H1 (cell line): ENCODE data around the gene PLXNB3. TPM values are rescaled to one million over a fixed set of nuclear protein-coding genes. Genes with fewer than 3 reads are reported as not detected.

Experiments used
- CTCF ChIA-PET: fragments of 300-600 bp; sonication (Branson Sonifier 250); formaldehyde crosslinking; loops from one replicate; lab custom pipeline; 2021; ENCODE audit not compliant: partially characterized antibody; lab: Charles Lee
- POLR2A ChIA-PET: fragments of 300-600 bp; sonication (Branson Sonifier 250); formaldehyde crosslinking; loops from one replicate; lab custom pipeline; 2021; ENCODE audit warnings: inconsistent platforms; ENCODE audit not compliant: partially characterized antibody; lab: Charles Lee
- DNase-seq, 2 experiments: peaks; one replicate each; pipeline versions ENCODE4 v3.0.0 to v3.0.0-alpha.2; 2010 to 2022; ENCODE audit warnings: low spot score in 2 of 2, low read depth in 1 of 2, mixed read lengths in 1 of 2
- FAIRE-seq: peaks from 2 replicates; lab custom pipeline; 2011; peaks lifted over from hg19 to GRCh38; lab: Jason Lieb, UNC
- H2AFZ ChIP-seq: 2 replicates; pipeline ENCODE4 v1.8.1; 2012; ENCODE audit warnings: low read length, inconsistent platforms
- H2AK5ac ChIP-seq: 2 replicates; pipeline ENCODE4 v1.6.1; 2013; ENCODE audit warnings: low read depth, low read length
- H2BK120ac ChIP-seq: replicated peaks from 2 replicates; pipeline ENCODE3; 2013; ENCODE audit warnings: low read depth, low read length, inconsistent platforms
- H2BK12ac ChIP-seq: 2 replicates; pipeline ENCODE4 v1.6.1; 2013; ENCODE audit warnings: low read depth, low read length
- H2BK15ac ChIP-seq: 2 replicates; pipeline ENCODE4 v1.6.1; 2013; ENCODE audit warnings: low read length
- H2BK20ac ChIP-seq: 2 replicates; pipeline ENCODE4 v1.6.1; 2013; ENCODE audit warnings: low read length
- H2BK5ac ChIP-seq: 2 replicates; pipeline ENCODE4 v1.6.1; 2013; ENCODE audit warnings: low read depth, low read length
- H3K14ac ChIP-seq: 2 replicates; pipeline ENCODE4 v1.6.1; 2013; ENCODE audit warnings: inconsistent platforms; ENCODE audit not compliant: insufficient read length
- H3K18ac ChIP-seq: 2 replicates; pipeline ENCODE4 v1.6.1; 2013; ENCODE audit warnings: low read length; ENCODE audit errors: extremely low read depth
- H3K23ac ChIP-seq: 2 replicates; pipeline ENCODE4 v1.6.1; 2013; ENCODE audit warnings: inconsistent platforms; ENCODE audit not compliant: insufficient read length
- H3K23me2 ChIP-seq: 2 replicates; pipeline ENCODE4 v1.6.1; 2013; ENCODE audit warnings: low read depth, low read length
- H3K27ac ChIP-seq: 2 replicates; pipeline ENCODE4 v1.6.1; 2011; ENCODE audit warnings: low read depth, low read length, inconsistent platforms
- H3K27me3 ChIP-seq, 4 experiments: replicated peaks in 1 of 4; 1 replicate in 1 of 4; 2 replicates in 3 of 4; pipeline versions ENCODE4 v1.6.1 to v1.8.1; 2011 to 2013; ENCODE audit warnings: low read length in 3 of 4, mild to moderate bottlenecking in 3 of 4, inconsistent platforms in 2 of 4, mixed read lengths in 2 of 4, moderate library complexity in 1 of 4; ENCODE audit not compliant: control insufficient read depth in 3 of 4, insufficient read depth in 3 of 4; ENCODE audit errors: extremely low read depth in 1 of 4
- H3K36me3 ChIP-seq, 4 experiments: 2 replicates each; pipeline versions ENCODE4 v1.6.1 to v1.8.1; 2011 to 2013; ENCODE audit warnings: mild to moderate bottlenecking in 4 of 4, low read length in 3 of 4, moderate library complexity in 2 of 4, control low read depth in 1 of 4, inconsistent platforms in 1 of 4; ENCODE audit not compliant: insufficient read depth in 4 of 4, control insufficient read depth in 2 of 4
- H3K4ac ChIP-seq: replicated peaks from 2 replicates; pipeline ENCODE3; 2013; ENCODE audit warnings: low read length, low read depth, mixed read lengths, inconsistent platforms; ENCODE audit not compliant: insufficient read length
- H3K4me1 ChIP-seq, 4 experiments: replicated peaks in 1 of 4; 1 replicate in 1 of 4; 2 replicates in 3 of 4; pipeline versions ENCODE4 v1.6.1 to v1.8.1; 2011 to 2013; ENCODE audit warnings: low read length in 3 of 4, inconsistent platforms in 2 of 4, mixed read lengths in 1 of 4; ENCODE audit not compliant: insufficient read depth in 4 of 4, control insufficient read depth in 3 of 4
- H3K4me2 ChIP-seq, 2 experiments: 2 replicates each; pipeline versions ENCODE4 v1.6.1 to v1.8.1; 2011 to 2013; ENCODE audit warnings: low read depth in 2 of 2, low read length in 2 of 2, control low read depth in 1 of 2, inconsistent platforms in 1 of 2, mild to moderate bottlenecking in 1 of 2; ENCODE audit not compliant: insufficient read depth in 1 of 2
- H3K4me3 ChIP-seq, 4 experiments: fragments of 200-600, 300-600 bp in 1 of 4; sonication (generic), shearing (Covaris generic), sonication (Bioruptor Twin) in 1 of 4; 2 replicates each; pipeline versions ENCODE4 v1.5.1 to v1.8.1; 2011 to 2016; ENCODE audit warnings: low read length in 4 of 4, low read depth in 3 of 4, control low read depth in 2 of 4, inconsistent platforms in 2 of 4, mild to moderate bottlenecking in 2 of 4, mixed read lengths in 1 of 4, moderate library complexity in 1 of 4; ENCODE audit not compliant: insufficient read depth in 2 of 4; ENCODE audit errors: extremely low read depth in 1 of 4
- H3K56ac ChIP-seq: replicated peaks from 2 replicates; pipeline ENCODE3; 2013; ENCODE audit warnings: low read depth, mild to moderate bottlenecking, mixed read lengths, low read length, inconsistent platforms; ENCODE audit not compliant: insufficient read length
- H3K79me1 ChIP-seq: 2 replicates; pipeline ENCODE4 v1.6.1; 2013; ENCODE audit warnings: low read depth, low read length, control low read depth
- H3K79me2 ChIP-seq, 2 experiments: 2 replicates each; pipeline versions ENCODE4 v1.6.1 to v1.8.1; 2012 to 2013; ENCODE audit warnings: low read length in 2 of 2, mild to moderate bottlenecking in 2 of 2, inconsistent platforms in 1 of 2; ENCODE audit not compliant: insufficient read depth in 2 of 2, control insufficient read depth in 1 of 2
- H3K9ac ChIP-seq, 4 experiments: replicated peaks in 1 of 4; 1 replicate in 1 of 4; 2 replicates in 3 of 4; pipeline versions ENCODE4 v1.6.1 to v1.8.1; 2011 to 2013; ENCODE audit warnings: low read depth in 3 of 4, low read length in 3 of 4, control low read depth in 2 of 4, mild to moderate bottlenecking in 2 of 4, moderate library complexity in 2 of 4, inconsistent platforms in 1 of 4; ENCODE audit errors: extremely low read depth in 1 of 4
- H3K9me3 ChIP-seq, 2 experiments: 2 replicates each; pipeline versions ENCODE4 v1.6.1 to v1.8.1; 2012 to 2013; ENCODE audit warnings: mild to moderate bottlenecking in 2 of 2, moderate library complexity in 2 of 2, control low read depth in 1 of 2, inconsistent platforms in 1 of 2, low read depth in 1 of 2, low read length in 1 of 2, mixed read lengths in 1 of 2; ENCODE audit not compliant: insufficient read depth in 2 of 2
- H4K20me1 ChIP-seq, 2 experiments: replicated peaks in 1 of 2; 2 replicates each; pipeline versions ENCODE3 to v1.8.1; 2011 to 2013; ENCODE audit warnings: inconsistent platforms in 2 of 2, low read length in 2 of 2, mild to moderate bottlenecking in 1 of 2; ENCODE audit not compliant: insufficient read depth in 2 of 2, control insufficient read depth in 1 of 2
- H4K5ac ChIP-seq: 2 replicates; pipeline ENCODE4 v1.6.1; 2013; ENCODE audit warnings: low read length, low read depth, mixed read lengths, inconsistent platforms; ENCODE audit not compliant: insufficient read length
- H4K8ac ChIP-seq: 2 replicates; pipeline ENCODE4 v1.8.0; 2013; ENCODE audit warnings: mild to moderate bottlenecking, moderate library complexity, low read length, inconsistent platforms; ENCODE audit not compliant: insufficient read depth; ENCODE audit errors: extremely low read depth
- H4K91ac ChIP-seq: replicated peaks from 2 replicates; pipeline ENCODE3; 2013; ENCODE audit warnings: low read length, mixed read lengths, inconsistent platforms; ENCODE audit not compliant: insufficient read length
- MAFK ChIP-seq: IDR thresholded peaks from 2 replicates; pipeline ENCODE4 v1.6.1; 2012; ENCODE audit warnings: low read depth, mild to moderate bottlenecking, improper control_type of control experiment, low read length
- NANOG ChIP-seq: IDR thresholded peaks from 2 replicates; pipeline ENCODE4 v1.6.1; 2011; ENCODE audit warnings: low read length, low read depth, mild to moderate bottlenecking, inconsistent platforms; ENCODE audit not compliant: insufficient read depth, poor library complexity, severe bottlenecking
- POLR2AphosphoS5 ChIP-seq: IDR thresholded peaks from 2 replicates; pipeline ENCODE4 v1.6.1; 2011; ENCODE audit warnings: low read depth, low read length
- POU5F1 ChIP-seq: IDR thresholded peaks from 2 replicates; pipeline ENCODE4 v1.6.1; 2011; ENCODE audit warnings: low read depth, mild to moderate bottlenecking, low read length, moderate library complexity
- RAD21 ChIP-seq, 2 experiments: IDR thresholded peaks in 1 of 2; conservative IDR thresholded peaks in 1 of 2; 2 replicates each; pipeline ENCODE4 v1.6.1; 2011; ENCODE audit warnings: low read depth in 2 of 2, low read length in 2 of 2, improper control_type of control experiment in 1 of 2, inconsistent platforms in 1 of 2, mild to moderate bottlenecking in 1 of 2, moderate library complexity in 1 of 2
- SAP30 ChIP-seq: fragments of 300-600 bp; sonication (generic); IDR thresholded peaks from 2 replicates; pipeline ENCODE4 v1.7.1; 2012; ENCODE audit warnings: low read length, moderate library complexity, mild to moderate bottlenecking, inconsistent platforms; ENCODE audit not compliant: insufficient read depth, insufficient replicate concordance
- SIN3A ChIP-seq, 2 experiments: IDR thresholded peaks in 1 of 2; conservative IDR thresholded peaks in 1 of 2; 2 replicates each; pipeline ENCODE4 v1.6.1; 2011 to 2012; ENCODE audit warnings: low read length in 2 of 2, improper control_type of control experiment in 1 of 2, low read depth in 1 of 2, mild to moderate bottlenecking in 1 of 2
- TAF1 ChIP-seq: IDR thresholded peaks from 2 replicates; pipeline ENCODE4 v1.6.1; 2011; ENCODE audit warnings: mild to moderate bottlenecking, low read depth, low read length
- TEAD4 ChIP-seq: IDR thresholded peaks from 2 replicates; pipeline ENCODE4 v1.6.1; 2012; ENCODE audit warnings: low read depth, low read length, inconsistent platforms, mixed read lengths
- WGBS, 2 experiments: shearing (Covaris generic) in 1 of 2; methylation state at CpG; one replicate each; pipeline versions ENCODE4 v1.1.6 to v1.1.7; 2013 to 2015; ENCODE audit warnings: low lambda C conversion rate in 2 of 2, mixed read lengths in 2 of 2, inconsistent platforms in 1 of 2, low coverage in 1 of 2, missing lambda C conversion rate in 1 of 2; ENCODE audit not compliant: insufficient replicate concordance in 2 of 2, insufficient coverage in 1 of 2, insufficient read length in 1 of 2; ENCODE audit errors: extremely low coverage in 1 of 2, missing lambda C conversion rate in 1 of 2; 5-methylcytosine and 5-hydroxymethylcytosine counted together
- polyA plus RNA-seq, 7 experiments: library from polyadenylated mRNA; depleted of rRNA in 3 of 7; stranded (reverse) in 5 of 7; unstranded in 2 of 7; fragments of >200 nt in 5 of 7; fragments of 200-250 nt in 2 of 7; gene quantifications; 1 replicate in 5 of 7; 2 replicates in 1 of 7; 4 replicates in 1 of 7; pipeline versions ENCODE4 v1.2.1 to v1.2.3, GENCODE V29; 2011 to 2013; ENCODE audit warnings: missing spikeins in 2 of 7, mixed read lengths in 2 of 7
- total RNA-seq: library from RNA; stranded (reverse); fragmentation: NEBNext Ultra II Directional; extraction: Animal tissue kit (Norgen Biotek cat#: 25700); gene quantifications from 2 replicates; pipeline ENCODE4 v1.2.1, GENCODE V29; 2021
- TF ChIP-seq, protein P1 (sequence below): IDR thresholded peaks from 2 replicates; pipeline ENCODE4 v1.6.1; 2012; ENCODE audit warnings: low read length, inconsistent platforms

PLXNB3 gene
- total and polyA plus RNA-seq, 2 of the 8 experiments (the other 6 are each of a cell fraction or from before 2014, with no cell fraction given) = 1.2 to 2.7 TPM

GRCh38 chrX:153812220-153812619 is 48.2 kb downstream of the PLXNB3 start:
- no peaks in the 10 kb centered on the region for H3K27me3 ChIP-seq
- no peak overlapping the region for H3K23ac ChIP-seq
- no peak overlapping the region for H3K4ac ChIP-seq
- DNase-seq (no peak), FAIRE-seq (no peak)
- H4K5ac ChIP-seq = no peak overlapping the region
- H3K79me1 ChIP-seq = no peaks in the 10 kb centered on the region; the same call in 1 of the 2 replicates
- H3K4me3 ChIP-seq = no peak overlapping the region
- 55% methylated on average over 10 of the region's 14 CpGs; no CpG with 5 or more reads in 1 of the 2 experiments for WGBS, 2 experiments
- H3K56ac ChIP-seq = no peak overlapping the region
- no peak overlapping the region for H2BK12ac ChIP-seq
- TF ChIP-seq, protein P1, sequence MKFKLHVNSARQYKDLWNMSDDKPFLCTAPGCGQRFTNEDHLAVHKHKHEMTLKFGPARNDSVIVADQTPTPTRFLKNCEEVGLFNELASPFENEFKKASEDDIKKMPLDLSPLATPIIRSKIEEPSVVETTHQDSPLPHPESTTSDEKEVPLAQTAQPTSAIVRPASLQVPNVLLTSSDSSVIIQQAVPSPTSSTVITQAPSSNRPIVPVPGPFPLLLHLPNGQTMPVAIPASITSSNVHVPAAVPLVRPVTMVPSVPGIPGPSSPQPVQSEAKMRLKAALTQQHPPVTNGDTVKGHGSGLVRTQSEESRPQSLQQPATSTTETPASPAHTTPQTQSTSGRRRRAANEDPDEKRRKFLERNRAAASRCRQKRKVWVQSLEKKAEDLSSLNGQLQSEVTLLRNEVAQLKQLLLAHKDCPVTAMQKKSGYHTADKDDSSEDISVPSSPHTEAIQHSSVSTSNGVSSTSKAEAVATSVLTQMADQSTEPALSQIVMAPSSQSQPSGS = no peak
- TF ChIP-seq MAFK (no peak), TAF1 (no peak), POU5F1 (no peak), RAD21 (IDR thresholded peaks at IDR 0.05 in 1 of 2, conservative IDR thresholded peaks at IDR 0.05 in 1 of 2; ENCODE audit: low read depth in 2 of 2, low read length in 2 of 2) (no peak), TEAD4 (no peak), POLR2AphosphoS5 (no peak), SIN3A (conservative IDR thresholded peaks at IDR 0.05 in 1 of 2, IDR thresholded peaks at IDR 0.05 in 1 of 2; ENCODE audit: low read depth in 1 of 2, low read length in 2 of 2) (peak in 1 of 2 experiments; percentile 62; a peak in 2 of 4 replicates), NANOG (no peak), SAP30 (peak; percentile 43)
- peaks cover 0 to 32% of the 10 kb centered on the region in 2 experiments for H4K20me1 ChIP-seq
- H3K4me1 ChIP-seq = peaks cover 0 to 17% (median 7%) of the 10 kb centered on the region in 4 experiments; a peak in 4 of 7 replicates
- H3K23me2 ChIP-seq = no peaks in the 10 kb centered on the region
- peaks cover 0 to 3% (median 0%) of the 10 kb centered on the region in 4 experiments; a peak in 1 of 8 replicates for H3K36me3 ChIP-seq
- H3K9me3 ChIP-seq = no peaks in the 10 kb centered on the region
- no peak overlapping the region for H3K14ac ChIP-seq
- no peak overlapping the region for H2BK20ac ChIP-seq
- no peak overlapping the region for H4K91ac ChIP-seq
- H2BK120ac ChIP-seq = no peak overlapping the region
- no peak overlapping the region for H2BK15ac ChIP-seq
- no peak overlapping the region for H3K18ac ChIP-seq
- H3K4me2 ChIP-seq = no peak overlapping the region; a peak in 1 of 4 replicates
- peaks cover 8 to 83% of the 10 kb centered on the region in 2 experiments for H3K79me2 ChIP-seq
- ChIA-PET CTCF (interaction anchor here (1.0 kb wide), 1 partner anchor 42 kb away, joined by 3 read pairs; no protein-coding TSS in a partner anchor), POLR2A (interaction anchor here (0.6 to 1.0 kb wide), 2 partner anchors 46 to 115 kb away, joined by 3 read pairs; no protein-coding TSS in a partner anchor)
- H2AK5ac ChIP-seq = no peak overlapping the region
- H3K27ac ChIP-seq = no peak overlapping the region
- no peak overlapping the region for H4K8ac ChIP-seq
- H2AFZ ChIP-seq = no peak overlapping the region
- H3K9ac ChIP-seq = no peak overlapping the region
- H2BK5ac ChIP-seq = no peak overlapping the region
